ENCODE data around the gene ANKRD45.
"Not testable (repeated sequence)": the region's sequence is repeated elsewhere in the genome, so short reads cannot be mapped to it uniquely, and the experiment has no call there.

- TF ChIP-seq POLR2A, CTCF (IDR thresholded peaks at IDR 0.05): not testable (repeated sequence)
These were observed 4.8 kb upstream of the ANKRD45 start for GRCh38 chr1:173674496-173674895.

All from esophagus squamous epithelium (tissue), 4 donors.